K562 (cell line): ENCODE measurements around the gene UQCRH. TPM values are rescaled to one million over a fixed set of nuclear protein-coding genes. Genes with fewer than 3 reads are reported as not detected.

ENCODE experiments used
- BRF1 ChIP-seq: IDR thresholded peaks from 3 replicates; pipeline ENCODE4 v1.6.1; 2011; ENCODE audit warnings: borderline replicate concordance, mild to moderate bottlenecking; ENCODE audit not compliant: insufficient read length; ENCODE audit errors: extremely low read depth
- ERF ChIP-seq: fragments of 450-650 bp; formaldehyde crosslinking; IDR thresholded peaks from 2 replicates; pipeline ENCODE4 v1.4.0; 2020; ENCODE audit warnings: mild to moderate bottlenecking, mixed read lengths
- KHSRP ChIP-seq: fragments of 450-650 bp; IDR thresholded peaks from 2 replicates; pipeline ENCODE4 v1.6.1; 2017
- PHF8 ChIP-seq: fragments of 200-600 bp; sonication (generic); IDR thresholded peaks from 2 replicates; pipeline ENCODE4 v1.6.1; 2012; ENCODE audit warnings: mixed run types, mild to moderate bottlenecking, inconsistent platforms, low read length, moderate library complexity, borderline replicate concordance
- PYGO2 ChIP-seq: fragments of 450-650 bp; IDR thresholded peaks from 2 replicates; pipeline ENCODE4 v1.6.1; 2016; ENCODE audit warnings: mild to moderate bottlenecking, missing genetic modification characterization, moderate library complexity, missing compliant biosample characterization
- RBM17 ChIP-seq: fragments of 200-400 bp; formaldehyde crosslinking; IDR thresholded peaks from 2 replicates; pipeline ENCODE4 v1.6.1; 2017; ENCODE audit warnings: low read depth, mild to moderate bottlenecking, low read length, borderline replicate concordance
- SIN3A ChIP-seq, 2 experiments: fragments of 150-350 bp in 1 of 2; IDR thresholded peaks; 2 replicates each; pipeline ENCODE4 v1.6.1; 2011 to 2016; ENCODE audit warnings: borderline replicate concordance in 2 of 2, low read depth in 2 of 2, low read length in 2 of 2, mild to moderate bottlenecking in 2 of 2, moderate library complexity in 2 of 2; ENCODE audit not compliant: control insufficient read depth in 1 of 2
- SMAD1 ChIP-seq: fragments of 150-350 bp; IDR thresholded peaks from 2 replicates; pipeline ENCODE4 v1.6.1; 2014; ENCODE audit warnings: low read length, low read depth; ENCODE audit not compliant: partially characterized antibody
- TBL1XR1 ChIP-seq, 2 experiments: IDR thresholded peaks; 2 replicates each; pipeline ENCODE4 v1.6.1; 2012; ENCODE audit warnings: improper control_type of control experiment in 2 of 2, low read length in 2 of 2, mild to moderate bottlenecking in 1 of 2
- TBP ChIP-seq: optimal IDR thresholded peaks from 2 replicates; pipeline ENCODE3; 2011; ENCODE audit warnings: low read depth, low read length, improper control_type of control experiment
- ZBTB17 ChIP-seq: fragments of 450-650 bp; formaldehyde crosslinking; IDR thresholded peaks from 2 replicates; pipeline ENCODE4 v1.4.0; 2020; ENCODE audit warnings: mild to moderate bottlenecking
- ZC3H11A ChIP-seq: IDR thresholded peaks from 2 replicates; pipeline ENCODE4 v1.6.1; 2012; ENCODE audit warnings: low read depth, low read length, improper control_type of control experiment
- ZNF644 ChIP-seq: fragments of 200-800 bp; sonication (Bioruptor generic); IDR thresholded peaks from 2 replicates; pipeline ENCODE4 v1.6.1; 2016; ENCODE audit warnings: low read depth, missing genetic modification characterization, missing compliant biosample characterization
- polyA plus RNA-seq, 8 experiments: library from polyadenylated mRNA; depleted of rRNA in 4 of 8; stranded (reverse) in 5 of 8; unstranded in 3 of 8; fragments of >200 nt; fragmentation: Nextera tagmentation in 2 of 8; fragmentation: Illumina TruSeq in 1 of 8; extraction: Ambion mirVana in 2 of 8; extraction: Trizol in 1 of 8; gene quantifications; 2 replicates each; pipeline versions ENCODE4 v1.2.1 to v1.2.3, GENCODE V29; 2011 to 2014; ENCODE audit warnings: inconsistent platforms in 1 of 8, missing spikeins in 1 of 8
- total RNA-seq, 7 experiments: library from RNA; depleted of rRNA in 6 of 7; stranded (reverse); fragments of >200 nt in 6 of 7; fragmentation: Illumina TruSeq in 2 of 7; extraction: Trizol in 2 of 7; gene quantifications; 2 replicates each; pipeline versions ENCODE4 v1.2.1 to v1.2.3, GENCODE V29; 2011 to 2021; ENCODE audit warnings: low replicate concordance in 1 of 7
- TF ChIP-seq, protein P1 (sequence below), 3 experiments: IDR thresholded peaks in 2 of 3; conservative IDR thresholded peaks in 1 of 3; 2 replicates each; pipeline ENCODE4 v1.5.1; 2011 to 2012; ENCODE audit warnings: low read length in 3 of 3, mild to moderate bottlenecking in 3 of 3, control low read depth in 2 of 3, improper control_type of control experiment in 1 of 3, inconsistent platforms in 1 of 3, low read depth in 1 of 3, mixed read lengths in 1 of 3, moderate library complexity in 1 of 3; ENCODE audit not compliant: insufficient read depth in 2 of 3
- TF ChIP-seq, protein P2 (sequence below), 3 experiments: fragments of 200-800 bp in 1 of 3; fragments of 250-450 bp in 1 of 3; fragments of 450-650 bp in 1 of 3; sonication (Bioruptor Pico) in 1 of 3; sonication (Bioruptor generic) in 1 of 3; formaldehyde crosslinking in 1 of 3; IDR thresholded peaks; 2 replicates each; pipeline versions ENCODE4 v1.6.1 to v1.8.0; 2016 to 2022; ENCODE audit warnings: mild to moderate bottlenecking in 2 of 3, missing genetic modification characterization in 2 of 3, missing compliant biosample characterization in 1 of 3, moderate library complexity in 1 of 3
- TF ChIP-seq, protein P3 (sequence below): conservative IDR thresholded peaks from 2 replicates; pipeline ENCODE4 v1.6.1; 2011; ENCODE audit warnings: low read depth, mild to moderate bottlenecking, low read length; ENCODE audit not compliant: control insufficient read depth
- TF ChIP-seq, protein P4 (sequence below): fragments of 200-800 bp; sonication (Bioruptor generic); IDR thresholded peaks from 2 replicates; pipeline ENCODE4 v1.6.1; 2017; ENCODE audit warnings: missing genetic modification characterization, missing compliant biosample characterization

Gene UQCRH
- total and polyA plus RNA-seq, 9 of the 15 experiments (the other 6 are each of a cell fraction or from before 2014, with no cell fraction given): 1,267 to 5,184 (median 2,410) TPM

DNA sequence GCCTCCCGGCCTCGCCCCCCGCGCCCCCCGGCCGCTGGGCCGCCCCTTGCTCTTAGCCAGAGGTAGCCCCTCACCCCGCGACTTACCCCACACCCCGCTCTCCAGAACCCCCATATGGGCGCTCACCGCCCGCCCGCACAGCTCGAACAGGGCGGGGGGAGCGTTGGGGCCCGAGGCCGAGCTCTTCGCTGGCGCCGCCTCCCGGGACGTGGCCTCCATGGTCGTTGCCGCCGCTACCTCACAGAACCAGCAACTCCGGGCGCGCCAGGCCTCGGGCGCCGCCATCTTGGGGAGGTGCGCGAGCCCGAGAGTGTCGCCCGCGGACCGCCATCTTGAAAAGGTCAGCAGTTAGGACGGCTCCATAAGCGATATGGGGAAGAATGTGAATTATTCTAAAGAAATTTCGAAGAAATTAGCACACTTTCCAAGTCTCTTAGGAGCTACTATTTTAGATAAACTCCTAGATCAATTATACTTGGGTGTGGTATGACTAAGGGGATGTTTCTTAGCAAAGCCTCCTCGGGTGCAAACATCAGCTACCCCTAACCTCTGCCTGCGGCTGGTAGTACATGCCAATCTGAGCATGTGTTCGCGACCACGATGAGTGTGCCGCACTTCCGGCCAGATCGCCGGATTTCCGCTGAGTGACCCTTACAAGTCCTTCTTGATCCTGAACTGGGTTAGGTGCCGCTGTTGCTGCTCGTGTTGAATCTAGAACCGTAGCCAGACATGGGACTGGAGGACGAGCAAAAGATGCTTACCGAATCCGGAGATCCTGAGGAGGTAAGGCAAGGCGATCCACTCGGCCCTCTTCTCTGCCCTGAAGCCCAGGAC is at the start of gene UQCRH, which contains the start of gene LRRC41 (continued):
- TF ChIP-seq, protein P1, sequence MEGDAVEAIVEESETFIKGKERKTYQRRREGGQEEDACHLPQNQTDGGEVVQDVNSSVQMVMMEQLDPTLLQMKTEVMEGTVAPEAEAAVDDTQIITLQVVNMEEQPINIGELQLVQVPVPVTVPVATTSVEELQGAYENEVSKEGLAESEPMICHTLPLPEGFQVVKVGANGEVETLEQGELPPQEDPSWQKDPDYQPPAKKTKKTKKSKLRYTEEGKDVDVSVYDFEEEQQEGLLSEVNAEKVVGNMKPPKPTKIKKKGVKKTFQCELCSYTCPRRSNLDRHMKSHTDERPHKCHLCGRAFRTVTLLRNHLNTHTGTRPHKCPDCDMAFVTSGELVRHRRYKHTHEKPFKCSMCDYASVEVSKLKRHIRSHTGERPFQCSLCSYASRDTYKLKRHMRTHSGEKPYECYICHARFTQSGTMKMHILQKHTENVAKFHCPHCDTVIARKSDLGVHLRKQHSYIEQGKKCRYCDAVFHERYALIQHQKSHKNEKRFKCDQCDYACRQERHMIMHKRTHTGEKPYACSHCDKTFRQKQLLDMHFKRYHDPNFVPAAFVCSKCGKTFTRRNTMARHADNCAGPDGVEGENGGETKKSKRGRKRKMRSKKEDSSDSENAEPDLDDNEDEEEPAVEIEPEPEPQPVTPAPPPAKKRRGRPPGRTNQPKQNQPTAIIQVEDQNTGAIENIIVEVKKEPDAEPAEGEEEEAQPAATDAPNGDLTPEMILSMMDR (IDR thresholded peaks at IDR 0.05 in 2 of 3, conservative IDR thresholded peaks at IDR 0.05 in 1 of 3; ENCODE audit: insufficient read depth in 2 of 3, low read depth in 1 of 3, low read length in 3 of 3): peak; percentile 20 to 46 (median 46); a peak in 3 of 6 replicates
- TF ChIP-seq KHSRP: no peak
- no peak for TF ChIP-seq RBM17
- peak; percentile 94; the same call in 1 of the 2 replicates for TF ChIP-seq ZNF644
- peak; percentile 65 to 67; a peak in 2 of 4 replicates for TF ChIP-seq TBL1XR1 (IDR thresholded peaks at IDR 0.05; ENCODE audit: low read length in 2 of 2)
- TF ChIP-seq ZBTB17 (CRISPR knock-in tag): peak; percentile 17; the same call in 1 of the 2 replicates
- peak; percentile 88 to 92; a peak in 3 of 4 replicates for TF ChIP-seq SIN3A (IDR thresholded peaks at IDR 0.05; ENCODE audit: borderline replicate concordance in 2 of 2, control insufficient read depth in 1 of 2, low read depth in 2 of 2, low read length in 2 of 2)
- TF ChIP-seq SMAD1: peak; percentile 87
- TF ChIP-seq TBP: peak; percentile 91
- TF ChIP-seq BRF1: no peak
- TF ChIP-seq, protein P2, sequence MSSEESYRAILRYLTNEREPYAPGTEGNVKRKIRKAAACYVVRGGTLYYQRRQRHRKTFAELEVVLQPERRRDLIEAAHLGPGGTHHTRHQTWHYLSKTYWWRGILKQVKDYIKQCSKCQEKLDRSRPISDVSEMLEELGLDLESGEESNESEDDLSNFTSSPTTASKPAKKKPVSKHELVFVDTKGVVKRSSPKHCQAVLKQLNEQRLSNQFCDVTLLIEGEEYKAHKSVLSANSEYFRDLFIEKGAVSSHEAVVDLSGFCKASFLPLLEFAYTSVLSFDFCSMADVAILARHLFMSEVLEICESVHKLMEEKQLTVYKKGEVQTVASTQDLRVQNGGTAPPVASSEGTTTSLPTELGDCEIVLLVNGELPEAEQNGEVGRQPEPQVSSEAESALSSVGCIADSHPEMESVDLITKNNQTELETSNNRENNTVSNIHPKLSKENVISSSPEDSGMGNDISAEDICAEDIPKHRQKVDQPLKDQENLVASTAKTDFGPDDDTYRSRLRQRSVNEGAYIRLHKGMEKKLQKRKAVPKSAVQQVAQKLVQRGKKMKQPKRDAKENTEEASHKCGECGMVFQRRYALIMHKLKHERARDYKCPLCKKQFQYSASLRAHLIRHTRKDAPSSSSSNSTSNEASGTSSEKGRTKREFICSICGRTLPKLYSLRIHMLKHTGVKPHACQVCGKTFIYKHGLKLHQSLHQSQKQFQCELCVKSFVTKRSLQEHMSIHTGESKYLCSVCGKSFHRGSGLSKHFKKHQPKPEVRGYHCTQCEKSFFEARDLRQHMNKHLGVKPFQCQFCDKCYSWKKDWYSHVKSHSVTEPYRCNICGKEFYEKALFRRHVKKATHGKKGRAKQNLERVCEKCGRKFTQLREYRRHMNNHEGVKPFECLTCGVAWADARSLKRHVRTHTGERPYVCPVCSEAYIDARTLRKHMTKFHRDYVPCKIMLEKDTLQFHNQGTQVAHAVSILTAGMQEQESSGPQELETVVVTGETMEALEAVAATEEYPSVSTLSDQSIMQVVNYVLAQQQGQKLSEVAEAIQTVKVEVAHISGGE (CRISPR knock-in tag; IDR thresholded peaks at IDR 0.05): peak in 2 of 3 experiments; percentile 62 to 93; a peak in 4 of 6 replicates
- TF ChIP-seq, protein P3, sequence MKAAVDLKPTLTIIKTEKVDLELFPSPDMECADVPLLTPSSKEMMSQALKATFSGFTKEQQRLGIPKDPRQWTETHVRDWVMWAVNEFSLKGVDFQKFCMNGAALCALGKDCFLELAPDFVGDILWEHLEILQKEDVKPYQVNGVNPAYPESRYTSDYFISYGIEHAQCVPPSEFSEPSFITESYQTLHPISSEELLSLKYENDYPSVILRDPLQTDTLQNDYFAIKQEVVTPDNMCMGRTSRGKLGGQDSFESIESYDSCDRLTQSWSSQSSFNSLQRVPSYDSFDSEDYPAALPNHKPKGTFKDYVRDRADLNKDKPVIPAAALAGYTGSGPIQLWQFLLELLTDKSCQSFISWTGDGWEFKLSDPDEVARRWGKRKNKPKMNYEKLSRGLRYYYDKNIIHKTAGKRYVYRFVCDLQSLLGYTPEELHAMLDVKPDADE: peak; percentile 90
- 0 out of 2 replicates have a peak, but pooled peaks have one; percentile 45 for TF ChIP-seq ERF
- TF ChIP-seq PHF8: peak; percentile 61
- no peak for TF ChIP-seq ZC3H11A
- TF ChIP-seq, protein P4, sequence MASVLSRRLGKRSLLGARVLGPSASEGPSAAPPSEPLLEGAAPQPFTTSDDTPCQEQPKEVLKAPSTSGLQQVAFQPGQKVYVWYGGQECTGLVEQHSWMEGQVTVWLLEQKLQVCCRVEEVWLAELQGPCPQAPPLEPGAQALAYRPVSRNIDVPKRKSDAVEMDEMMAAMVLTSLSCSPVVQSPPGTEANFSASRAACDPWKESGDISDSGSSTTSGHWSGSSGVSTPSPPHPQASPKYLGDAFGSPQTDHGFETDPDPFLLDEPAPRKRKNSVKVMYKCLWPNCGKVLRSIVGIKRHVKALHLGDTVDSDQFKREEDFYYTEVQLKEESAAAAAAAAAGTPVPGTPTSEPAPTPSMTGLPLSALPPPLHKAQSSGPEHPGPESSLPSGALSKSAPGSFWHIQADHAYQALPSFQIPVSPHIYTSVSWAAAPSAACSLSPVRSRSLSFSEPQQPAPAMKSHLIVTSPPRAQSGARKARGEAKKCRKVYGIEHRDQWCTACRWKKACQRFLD (CRISPR knock-in tag): peak; percentile 95
- TF ChIP-seq PYGO2 (tag): no peak
